Hepatocyte (in vitro differentiated cells): ENCODE results near the gene TIMM44.
"Not testable (repeated sequence)": the region's sequence is repeated elsewhere in the genome, so short reads cannot be mapped to it uniquely, and the experiment has no call there.

ENCODE experiments used
- EZH2 ChIP-seq: fragments of 200-600 bp; sonication (generic); IDR thresholded peaks from 2 replicates; pipeline ENCODE4 v1.6.1; 2016; ENCODE audit warnings: antibody characterized with exemption, mild to moderate bottlenecking, borderline replicate concordance
- EZH2phosphoT487 ChIP-seq: fragments of 200-600 bp; sonication (generic); IDR thresholded peaks from one replicate; pipeline ENCODE4 v1.6.1; 2018; ENCODE audit warnings: antibody characterized with exemption, mild to moderate bottlenecking, low read depth, moderate library complexity; ENCODE audit not compliant: unreplicated experiment, severe bottlenecking
- TF ChIP-seq, protein P1 (sequence below): fragments of 200-600 bp; sonication (generic); IDR thresholded peaks from 2 replicates; pipeline ENCODE4 v1.5.1; 2016; ENCODE audit warnings: antibody characterized with exemption, mild to moderate bottlenecking; ENCODE audit not compliant: poor library complexity

DNA sequence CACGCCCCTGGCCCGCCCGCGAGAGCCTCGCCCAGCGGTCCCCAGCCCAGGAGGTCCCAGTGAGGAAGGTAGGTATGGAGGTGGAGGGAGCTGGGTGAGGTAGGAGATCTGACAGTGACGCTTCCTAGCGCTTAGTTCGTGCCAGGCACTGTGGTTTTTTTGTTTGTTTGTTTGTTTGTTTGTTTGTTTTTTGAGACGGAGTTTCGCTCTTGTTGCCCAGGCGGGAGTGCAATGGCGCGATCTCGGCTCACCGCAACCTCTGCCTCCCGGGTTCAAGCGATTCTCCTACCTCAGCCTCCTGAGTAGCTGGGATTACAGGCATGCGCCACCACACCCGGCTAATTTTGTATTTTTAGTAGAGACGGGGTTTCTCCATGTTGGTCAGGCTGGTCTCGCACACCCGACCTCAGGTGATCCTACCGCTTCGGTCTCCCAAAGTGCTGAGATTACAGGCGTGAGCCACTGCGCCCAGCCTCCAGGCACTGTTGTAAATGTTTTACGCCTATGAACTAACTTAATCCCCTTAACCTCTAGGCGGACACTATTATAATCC, 25.3 kb downstream of the TIMM44 start:
- TF ChIP-seq, protein P1, sequence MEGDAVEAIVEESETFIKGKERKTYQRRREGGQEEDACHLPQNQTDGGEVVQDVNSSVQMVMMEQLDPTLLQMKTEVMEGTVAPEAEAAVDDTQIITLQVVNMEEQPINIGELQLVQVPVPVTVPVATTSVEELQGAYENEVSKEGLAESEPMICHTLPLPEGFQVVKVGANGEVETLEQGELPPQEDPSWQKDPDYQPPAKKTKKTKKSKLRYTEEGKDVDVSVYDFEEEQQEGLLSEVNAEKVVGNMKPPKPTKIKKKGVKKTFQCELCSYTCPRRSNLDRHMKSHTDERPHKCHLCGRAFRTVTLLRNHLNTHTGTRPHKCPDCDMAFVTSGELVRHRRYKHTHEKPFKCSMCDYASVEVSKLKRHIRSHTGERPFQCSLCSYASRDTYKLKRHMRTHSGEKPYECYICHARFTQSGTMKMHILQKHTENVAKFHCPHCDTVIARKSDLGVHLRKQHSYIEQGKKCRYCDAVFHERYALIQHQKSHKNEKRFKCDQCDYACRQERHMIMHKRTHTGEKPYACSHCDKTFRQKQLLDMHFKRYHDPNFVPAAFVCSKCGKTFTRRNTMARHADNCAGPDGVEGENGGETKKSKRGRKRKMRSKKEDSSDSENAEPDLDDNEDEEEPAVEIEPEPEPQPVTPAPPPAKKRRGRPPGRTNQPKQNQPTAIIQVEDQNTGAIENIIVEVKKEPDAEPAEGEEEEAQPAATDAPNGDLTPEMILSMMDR, result not testable (repeated sequence)
- TF ChIP-seq EZH2, EZH2phosphoT487: not testable (repeated sequence)
